GM19238 (cell line): ENCODE results near the gene USF1.
"Not testable (repeated sequence)": the region's sequence is repeated elsewhere in the genome, so short reads cannot be mapped to it uniquely, and the experiment has no call there.

ENCODE experiments used
- DNase-seq: peaks from one replicate; pipeline ENCODE4 v3.0.0; 2011; ENCODE audit warnings: low spot score; ENCODE audit not compliant: insufficient read length

The USF1 gene

DNA sequence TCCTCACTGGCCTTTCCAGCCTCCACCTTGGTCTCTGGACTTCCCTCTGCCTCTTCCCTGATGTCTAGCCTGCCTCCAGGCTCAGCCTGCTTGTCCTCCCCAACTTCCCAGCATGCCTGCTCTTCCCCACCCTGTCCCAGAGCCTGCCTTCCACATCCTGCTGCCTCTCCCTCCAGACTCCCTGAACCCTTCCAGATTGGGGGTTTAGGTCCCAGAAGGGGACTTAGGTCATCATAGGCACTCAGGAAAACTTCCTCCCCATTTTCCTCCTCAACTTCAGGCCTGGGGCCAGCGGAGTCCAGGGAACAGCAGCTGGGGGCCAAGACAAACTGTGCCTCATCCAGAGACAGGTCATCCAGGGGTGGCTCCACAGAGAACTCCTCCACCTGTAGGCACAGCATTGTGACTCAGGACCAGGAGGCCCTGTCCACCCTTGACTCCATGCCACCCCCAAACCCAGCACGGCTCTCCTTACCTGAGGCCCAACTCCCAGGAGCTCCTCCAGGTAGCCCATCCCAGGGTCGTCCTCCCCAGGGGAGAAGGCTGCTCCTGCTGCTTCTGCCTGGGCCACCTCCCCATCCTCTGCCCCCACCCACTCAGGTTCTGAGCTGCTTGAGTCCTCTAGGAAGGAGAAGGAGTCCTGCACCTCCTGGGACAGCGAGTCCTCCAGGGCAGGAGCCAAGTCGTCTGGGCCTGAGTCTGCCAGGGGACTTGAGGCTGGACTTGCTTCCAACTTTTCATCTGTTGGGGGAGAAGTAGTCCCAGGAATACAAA lies 3.4 kb upstream of the USF1 start:
- no peak for DNase-seq

DNA sequence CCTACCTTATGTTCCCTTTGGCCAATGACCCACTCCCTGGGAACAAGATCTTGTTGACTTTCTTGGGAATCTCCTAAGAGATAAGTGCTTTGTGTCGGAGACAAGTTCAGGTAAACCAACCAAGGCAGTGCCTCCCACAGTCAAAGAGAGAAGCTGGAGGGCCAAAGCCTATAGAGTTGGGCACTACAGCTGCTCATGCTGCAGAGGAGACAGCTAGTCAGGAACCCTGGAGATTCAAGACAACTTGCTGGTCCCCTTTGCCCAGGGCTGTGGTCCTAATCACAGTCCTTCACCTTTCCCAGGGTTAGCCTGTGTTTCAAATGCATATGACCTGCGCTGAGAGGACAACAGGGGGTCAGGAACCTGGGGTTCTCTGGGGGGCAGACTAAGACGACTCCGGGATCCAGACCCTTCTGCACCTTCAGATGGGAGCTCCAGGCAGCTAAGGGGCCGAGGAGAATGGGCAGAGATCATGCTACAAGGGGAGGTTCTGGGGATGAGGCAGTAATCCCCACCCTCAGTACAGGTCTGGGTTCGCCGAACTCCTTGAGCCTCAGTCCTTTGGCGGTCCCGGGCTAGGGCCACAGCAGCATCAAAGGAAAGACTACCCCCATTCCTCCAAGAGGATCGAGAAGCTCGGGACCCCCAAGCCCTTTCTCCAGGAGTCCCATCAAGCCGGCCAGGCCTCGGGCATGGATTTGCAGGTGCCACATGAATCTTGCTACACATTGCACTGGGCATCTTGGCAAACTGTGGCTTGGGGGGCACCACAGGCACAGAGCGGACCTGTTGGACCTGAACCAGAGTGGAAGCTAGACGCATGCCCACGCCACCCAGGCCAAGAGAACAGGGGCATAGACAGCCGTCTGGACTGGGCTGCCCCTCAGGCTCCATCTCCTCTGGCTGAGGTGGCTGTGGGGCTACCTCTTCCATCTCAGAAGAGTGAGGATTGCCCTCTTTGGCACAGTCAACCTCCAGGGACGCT lies 2.0 kb upstream of the USF1 start:
- DNase-seq, result no peak

- DNase-seq, result peak; percentile 71
These were observed 940 bp upstream of the USF1 start for GRCh38 chr1:161046605-161047228.

DNA sequence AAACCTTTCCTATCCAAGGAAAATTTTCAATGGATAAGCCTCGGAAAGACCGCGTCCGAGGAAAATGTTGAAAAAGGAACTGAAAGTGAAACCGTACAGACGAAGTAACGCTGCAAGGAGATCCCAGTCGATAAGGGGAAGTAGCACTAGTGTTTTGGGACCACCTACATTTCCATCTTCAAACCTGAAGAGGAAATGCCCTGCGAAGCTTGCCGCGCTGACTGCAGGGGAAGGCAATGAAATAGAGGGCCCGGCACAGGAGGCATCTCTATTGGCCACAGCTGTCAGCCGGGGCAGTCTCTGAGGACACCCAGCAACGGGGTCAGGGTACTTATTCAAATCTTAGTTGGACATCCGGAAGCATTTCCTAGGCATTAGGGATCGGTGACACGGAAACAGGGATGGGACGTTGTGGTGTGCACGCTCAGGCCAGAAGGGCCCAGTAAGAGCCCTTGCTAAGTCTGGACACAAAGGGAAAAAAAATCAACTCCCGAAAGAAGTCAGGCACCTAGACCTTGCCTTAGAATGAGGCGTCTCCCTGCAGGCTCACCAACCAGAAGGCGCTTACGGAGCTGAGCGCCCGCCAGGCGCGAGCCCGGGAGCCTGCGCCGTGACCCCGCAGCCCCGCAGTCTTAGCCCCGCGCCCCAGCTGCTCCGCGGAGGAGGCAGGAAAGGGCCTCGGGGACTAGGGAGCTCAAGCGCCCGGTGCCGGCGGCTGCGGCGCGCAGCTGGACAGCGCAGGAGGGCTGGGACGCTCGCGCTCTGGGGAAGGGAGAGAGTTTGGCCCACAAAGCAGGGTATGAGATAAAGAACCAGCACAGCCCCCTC lies 655 bp downstream of the USF1 start:
- peak; percentile 53 for DNase-seq

DNA sequence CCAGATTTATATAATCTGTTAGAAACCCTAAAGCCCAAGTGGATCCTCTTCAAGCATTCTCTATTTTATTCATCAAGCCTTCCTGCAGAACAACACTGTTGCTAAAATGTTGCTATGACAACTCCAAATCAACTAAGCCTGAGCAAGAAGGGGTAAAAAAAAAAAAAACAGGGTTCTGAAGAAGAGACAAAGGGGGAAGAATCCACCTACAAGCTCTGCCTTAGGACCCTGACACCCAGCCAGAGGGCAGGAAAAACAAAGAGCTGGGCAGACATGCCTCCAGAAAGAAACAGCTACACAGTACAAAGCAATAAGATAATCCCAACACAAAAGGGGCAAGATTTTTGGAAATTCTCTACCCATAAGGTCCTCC lies 1.3 kb downstream of the USF1 start:
- DNase-seq, result no peak

DNA sequence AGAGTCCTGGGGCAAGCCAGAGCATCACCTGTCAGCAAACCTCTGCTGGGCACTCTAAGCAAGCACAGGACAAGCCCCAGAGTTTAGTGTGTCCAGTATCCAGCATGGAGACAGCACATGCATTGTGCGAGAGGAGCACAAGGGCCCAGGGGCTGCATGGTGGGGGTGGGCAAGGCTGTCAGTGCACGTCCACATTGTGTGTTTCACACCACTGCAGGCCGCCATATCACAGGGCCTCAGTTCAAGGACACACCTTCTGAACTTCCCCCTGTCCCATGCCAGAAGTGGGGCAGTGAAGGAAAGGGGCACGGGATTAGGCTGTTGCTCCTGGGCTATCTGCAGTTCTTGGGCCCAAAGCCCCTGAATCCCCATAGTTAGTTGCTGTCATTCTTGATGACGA lies 6.2 kb downstream of the USF1 start:
- no peak for DNase-seq

DNA sequence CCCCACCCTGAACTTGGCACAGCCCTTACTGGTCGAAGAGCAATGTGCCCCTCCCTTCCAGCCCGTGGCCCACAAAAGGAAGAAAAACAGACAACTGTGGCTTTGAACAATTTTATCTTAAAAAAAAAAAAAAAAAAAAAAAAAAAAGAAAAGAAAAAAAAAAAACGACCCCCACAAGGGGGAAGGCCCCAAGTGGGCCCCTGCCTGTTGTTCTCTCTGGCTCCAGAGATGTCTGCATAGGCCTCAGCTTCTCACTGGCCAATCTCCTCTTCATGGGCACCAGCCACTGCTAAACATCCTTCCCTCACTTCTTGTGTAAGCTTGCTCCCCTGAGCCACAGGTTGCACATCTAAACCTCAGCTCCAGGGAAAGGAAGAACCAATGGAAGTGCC lies 6.6 kb downstream of the USF1 start:
- no peak for DNase-seq

GRCh38 chr1:161038523-161039153 lies 7.1 kb downstream of the USF1 start, which contains the start of gene TSTD1:
TSTD1 (minus strand) TSS chr1:161038964; CDS start chr1:161038889, 75 bp downstream.
- DNase-seq, result peak; percentile 88

- no peak for DNase-seq
These were observed 7.9 kb downstream of the USF1 start for GRCh38 chr1:161037661-161038522.

DNA sequence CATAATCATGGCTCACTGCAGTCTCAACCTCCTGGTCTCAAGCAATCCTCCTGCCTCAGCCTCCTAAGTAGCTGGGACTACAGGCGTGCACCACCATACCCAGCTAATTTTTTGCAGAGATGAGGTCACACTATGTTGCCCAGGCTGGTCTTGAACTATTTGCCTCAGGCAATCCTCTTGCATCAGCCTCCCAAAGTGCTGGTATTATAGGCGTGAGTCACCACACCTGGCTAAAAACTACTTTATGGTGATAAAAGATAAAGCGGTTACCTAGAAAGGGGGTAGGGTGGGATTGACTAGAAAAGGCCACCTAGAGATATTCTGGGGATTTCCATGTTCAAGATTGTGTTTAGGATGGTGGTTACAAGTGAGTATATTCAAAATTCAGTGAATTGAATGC lies 12.0 kb downstream of the USF1 start:
- DNase-seq, result no peak

DNA sequence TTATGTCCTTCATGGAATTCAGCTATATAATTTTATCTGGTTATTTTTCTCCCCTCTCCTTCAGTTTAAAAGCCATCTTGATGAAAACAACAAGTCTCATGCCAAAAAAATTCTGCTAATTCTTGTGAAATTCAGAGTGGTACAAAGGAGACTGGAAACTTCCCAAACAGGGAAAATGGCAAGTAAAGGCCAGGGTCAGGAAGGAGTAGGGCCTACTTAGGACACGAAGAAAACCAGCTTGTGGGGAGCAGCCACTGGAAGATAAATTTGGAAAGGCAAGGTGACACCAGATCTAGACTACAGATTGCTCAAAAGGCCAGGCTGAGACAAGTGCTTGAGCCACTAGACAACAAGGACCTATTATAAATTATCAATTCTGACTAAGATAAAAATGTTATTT lies 13.4 kb downstream of the USF1 start:
- no peak for DNase-seq

DNA sequence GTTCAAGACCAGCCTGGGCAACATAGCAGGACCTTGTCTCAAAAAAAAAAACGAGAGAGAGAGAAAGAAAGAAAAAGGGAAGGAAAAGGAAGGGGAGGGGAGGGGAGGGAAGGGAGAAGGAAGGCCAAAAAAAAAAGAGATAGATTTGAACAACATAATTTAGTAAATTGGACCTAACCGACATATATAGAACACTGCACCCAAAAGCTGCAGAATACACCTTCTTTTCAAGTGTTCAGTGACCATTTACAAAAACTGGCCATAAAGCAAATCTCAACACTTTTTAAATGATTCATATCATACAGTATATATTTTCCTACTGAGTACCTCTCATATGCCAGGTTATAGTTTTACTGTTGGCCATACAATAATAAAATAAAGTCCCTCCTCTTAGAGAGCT lies 13.9 kb downstream of the USF1 start:
- no peak for DNase-seq

- DNase-seq, result not testable (repeated sequence)
These were observed 16.3 kb downstream of the USF1 start for GRCh38 chr1:161029466-161029865.

GRCh38 chr1:161026954-161027353 lies 18.8 kb downstream of the USF1 start:
- DNase-seq, result not testable (repeated sequence)

DNA sequence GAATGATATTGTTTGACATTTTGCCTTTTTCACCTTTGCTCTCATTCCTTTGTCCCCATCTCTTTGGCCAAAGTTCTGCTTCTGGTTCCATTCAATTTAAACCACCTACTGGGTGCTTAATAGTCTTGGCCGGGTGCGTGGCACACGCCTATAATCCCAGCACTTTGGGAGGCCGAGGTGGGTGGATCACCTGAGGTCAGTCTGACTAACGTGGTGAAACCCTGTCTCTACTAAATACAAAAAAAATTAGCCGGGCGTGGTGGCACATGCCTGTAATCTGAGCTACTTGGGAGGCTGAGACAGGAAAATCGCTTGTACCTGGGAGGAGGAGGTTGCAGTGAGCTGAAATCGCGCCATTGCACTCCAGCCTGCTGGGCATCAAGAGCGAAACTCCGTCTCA lies 23.3 kb downstream of the USF1 start:
- DNase-seq, result not testable (repeated sequence)

DNA sequence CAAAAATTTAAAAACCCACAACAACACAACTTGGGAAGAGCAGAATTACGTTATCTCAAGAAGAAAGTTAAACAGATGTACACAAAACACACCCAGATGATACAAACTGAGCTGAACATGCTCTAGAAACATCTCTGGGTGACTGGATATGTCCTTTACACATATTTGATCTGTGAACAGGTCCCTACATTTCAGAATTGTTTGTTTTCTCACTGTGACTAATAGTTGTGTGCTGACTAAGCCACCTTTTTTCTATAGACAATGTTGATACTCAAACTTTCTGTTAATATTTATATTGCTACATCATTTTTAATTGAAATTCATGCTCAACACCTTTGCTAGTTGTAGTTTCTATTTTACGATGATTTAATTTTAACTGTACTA lies 23.8 kb downstream of the USF1 start:
- DNase-seq, result no peak

GRCh38 chr1:161021165-161021969 lies 24.4 kb downstream of the USF1 start:
- DNase-seq, result peak; percentile 97

DNA sequence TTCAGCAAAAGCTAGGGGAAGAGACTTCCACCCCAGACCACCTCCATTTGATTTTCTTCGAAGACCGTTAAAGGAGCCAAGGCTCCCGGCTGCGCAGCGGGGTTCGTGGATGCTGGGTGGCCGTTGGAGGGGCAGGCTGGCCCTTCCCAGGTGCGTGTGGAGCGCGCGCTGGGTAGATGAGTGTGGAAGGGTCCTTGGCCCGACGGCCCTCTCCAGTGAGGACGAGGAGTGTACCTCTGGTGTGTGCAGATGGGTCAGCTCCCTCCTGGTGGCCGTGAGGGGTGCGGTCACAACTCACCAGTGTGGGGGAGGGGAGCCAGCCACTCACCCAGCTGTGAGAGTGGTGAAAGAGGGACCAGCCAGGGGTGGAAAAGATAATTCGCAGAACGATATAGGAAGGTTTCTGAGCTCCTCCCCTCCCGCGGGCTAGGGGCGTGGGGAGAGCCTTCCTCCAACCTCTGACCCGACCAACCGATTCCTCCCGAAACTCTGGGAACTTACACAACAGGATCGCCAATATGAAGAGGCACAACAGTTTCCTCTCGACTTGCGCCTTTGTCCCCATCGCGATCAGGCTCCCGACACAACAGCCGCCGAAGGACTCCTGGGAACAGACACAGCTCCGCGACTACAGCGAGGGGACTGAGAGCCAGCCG lies 25.1 kb downstream of the USF1 start, which contains the start of gene F11R:
F11R (minus strand) TSS at position 644 of the 656 bp plus-strand sequence; CDS start at position 565, 79 bp downstream.
- DNase-seq, result peak; percentile 50
